Mammary epithelial cell (primary cell): ENCODE results near the gene TMEM106C.

Experiments used
- EZH2 ChIP-seq: IDR thresholded peaks from 2 replicates; pipeline ENCODE4 v1.6.1; 2012; ENCODE audit warnings: low read length, inconsistent platforms, borderline replicate concordance
- TF ChIP-seq, protein P1 (sequence below), 2 donors: IDR thresholded peaks in 1 of 2; conservative IDR thresholded peaks in 1 of 2; 2 replicates each; pipeline ENCODE4 v1.5.1; 2011 to 2012; ENCODE audit warnings: inconsistent platforms in 2 of 2, low read length in 2 of 2, mild to moderate bottlenecking in 2 of 2, control low read depth in 1 of 2, low read depth in 1 of 2; ENCODE audit not compliant: insufficient read depth in 1 of 2; ENCODE audit errors: extremely low read depth in 1 of 2

- TF ChIP-seq, protein P1, sequence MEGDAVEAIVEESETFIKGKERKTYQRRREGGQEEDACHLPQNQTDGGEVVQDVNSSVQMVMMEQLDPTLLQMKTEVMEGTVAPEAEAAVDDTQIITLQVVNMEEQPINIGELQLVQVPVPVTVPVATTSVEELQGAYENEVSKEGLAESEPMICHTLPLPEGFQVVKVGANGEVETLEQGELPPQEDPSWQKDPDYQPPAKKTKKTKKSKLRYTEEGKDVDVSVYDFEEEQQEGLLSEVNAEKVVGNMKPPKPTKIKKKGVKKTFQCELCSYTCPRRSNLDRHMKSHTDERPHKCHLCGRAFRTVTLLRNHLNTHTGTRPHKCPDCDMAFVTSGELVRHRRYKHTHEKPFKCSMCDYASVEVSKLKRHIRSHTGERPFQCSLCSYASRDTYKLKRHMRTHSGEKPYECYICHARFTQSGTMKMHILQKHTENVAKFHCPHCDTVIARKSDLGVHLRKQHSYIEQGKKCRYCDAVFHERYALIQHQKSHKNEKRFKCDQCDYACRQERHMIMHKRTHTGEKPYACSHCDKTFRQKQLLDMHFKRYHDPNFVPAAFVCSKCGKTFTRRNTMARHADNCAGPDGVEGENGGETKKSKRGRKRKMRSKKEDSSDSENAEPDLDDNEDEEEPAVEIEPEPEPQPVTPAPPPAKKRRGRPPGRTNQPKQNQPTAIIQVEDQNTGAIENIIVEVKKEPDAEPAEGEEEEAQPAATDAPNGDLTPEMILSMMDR (conservative IDR thresholded peaks at IDR 0.05 in 1 of 2, IDR thresholded peaks at IDR 0.05 in 1 of 2; ENCODE audit: extremely low read depth in 1 of 2, insufficient read depth in 1 of 2, low read depth in 1 of 2, low read length in 2 of 2), result no peak
- TF ChIP-seq EZH2, result no peak
Measured at GRCh38 chr12:47986291-47986660, 22.9 kb downstream of the TMEM106C start.
